ENCODE results near the gene C4orf54. TPM values are rescaled to one million over a fixed set of nuclear protein-coding genes. Genes with fewer than 3 reads are reported as not detected.

Gene C4orf54
- total RNA-seq, 2 experiments from 2014 or later: not detected

DNA sequence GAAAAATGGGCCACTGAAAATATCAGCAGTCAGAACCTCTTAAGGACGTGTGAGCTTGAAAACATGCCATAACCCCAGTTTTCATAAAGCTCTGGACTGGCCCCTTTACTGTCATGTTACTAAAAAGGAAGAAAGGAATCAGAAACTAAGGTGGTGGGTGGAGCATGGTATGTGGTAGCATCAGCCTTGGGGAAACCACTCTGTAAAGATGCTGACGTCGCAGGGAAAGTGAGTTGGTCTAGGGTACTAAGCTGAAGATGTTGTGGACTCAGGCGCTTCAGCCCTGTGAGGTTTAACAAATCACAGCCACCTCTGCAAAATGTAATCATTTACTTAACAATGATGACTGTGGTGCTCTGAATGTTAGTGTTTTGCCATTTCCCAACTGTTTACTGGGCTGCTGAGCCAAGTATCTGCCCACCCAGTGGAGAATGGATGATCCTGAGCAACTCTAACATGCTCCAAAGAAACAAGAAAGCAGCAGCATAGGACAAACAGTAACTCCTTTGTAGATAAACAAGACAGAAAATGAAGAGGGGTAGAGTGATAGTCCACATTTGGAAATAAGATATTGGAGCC is 33.4 kb downstream of the C4orf54 start:
- Histone ChIP-seq H3K4me1 (ENCODE audit: insufficient read depth, low read length, poor library complexity, severe bottlenecking) (no peaks in the 10 kb centered on the region), H3K4me3 (ENCODE audit: low read depth, low read length, poor library complexity, severe bottlenecking) (no peak overlapping the region), H3K9me2 (ENCODE audit: insufficient read depth, low read length) (no peaks in the 10 kb centered on the region), H3K79me2 (ENCODE audit: insufficient read depth, low read depth, low read length) (no peaks in the 10 kb centered on the region), H2AFZ (ENCODE audit: low read length) (no peak overlapping the region), H3K36me3 (ENCODE audit: insufficient read depth, low read length) (no peaks in the 10 kb centered on the region), H3K27ac (ENCODE audit: low read depth, low read length, poor library complexity, severe bottlenecking) (no peak overlapping the region), H3K4me2 (ENCODE audit: low read length) (no peak overlapping the region), H3K9me3 (ENCODE audit: low read length) (no peaks in the 10 kb centered on the region), H4K20me1 (ENCODE audit: insufficient read depth, low read length) (no peaks in the 10 kb centered on the region)
- no TSS peak for BruUV-seq (replicated peaks)
- DNase-seq (ENCODE audit: low spot score): no peak
- TF ChIP-seq, protein P1, sequence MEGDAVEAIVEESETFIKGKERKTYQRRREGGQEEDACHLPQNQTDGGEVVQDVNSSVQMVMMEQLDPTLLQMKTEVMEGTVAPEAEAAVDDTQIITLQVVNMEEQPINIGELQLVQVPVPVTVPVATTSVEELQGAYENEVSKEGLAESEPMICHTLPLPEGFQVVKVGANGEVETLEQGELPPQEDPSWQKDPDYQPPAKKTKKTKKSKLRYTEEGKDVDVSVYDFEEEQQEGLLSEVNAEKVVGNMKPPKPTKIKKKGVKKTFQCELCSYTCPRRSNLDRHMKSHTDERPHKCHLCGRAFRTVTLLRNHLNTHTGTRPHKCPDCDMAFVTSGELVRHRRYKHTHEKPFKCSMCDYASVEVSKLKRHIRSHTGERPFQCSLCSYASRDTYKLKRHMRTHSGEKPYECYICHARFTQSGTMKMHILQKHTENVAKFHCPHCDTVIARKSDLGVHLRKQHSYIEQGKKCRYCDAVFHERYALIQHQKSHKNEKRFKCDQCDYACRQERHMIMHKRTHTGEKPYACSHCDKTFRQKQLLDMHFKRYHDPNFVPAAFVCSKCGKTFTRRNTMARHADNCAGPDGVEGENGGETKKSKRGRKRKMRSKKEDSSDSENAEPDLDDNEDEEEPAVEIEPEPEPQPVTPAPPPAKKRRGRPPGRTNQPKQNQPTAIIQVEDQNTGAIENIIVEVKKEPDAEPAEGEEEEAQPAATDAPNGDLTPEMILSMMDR (conservative IDR thresholded peaks at IDR 0.05; ENCODE audit: low read length): no peak
- TF ChIP-seq EZH2phosphoT487 (IDR thresholded peaks at IDR 0.05; ENCODE audit: borderline replicate concordance, low read depth, low read length): no peak
- CTCF ChIA-PET (ENCODE audit: unreplicated experiment): no interaction called here
- intact Hi-C loops (cut with micrococcal nuclease; ENCODE audit: unreplicated experiment): no loop called here
- POLR2A ChIA-PET: interaction anchor here (1.2 kb wide), 1 partner anchor 9 kb away, joined by 3 read pairs; no protein-coding TSS in a partner anchor

DNA sequence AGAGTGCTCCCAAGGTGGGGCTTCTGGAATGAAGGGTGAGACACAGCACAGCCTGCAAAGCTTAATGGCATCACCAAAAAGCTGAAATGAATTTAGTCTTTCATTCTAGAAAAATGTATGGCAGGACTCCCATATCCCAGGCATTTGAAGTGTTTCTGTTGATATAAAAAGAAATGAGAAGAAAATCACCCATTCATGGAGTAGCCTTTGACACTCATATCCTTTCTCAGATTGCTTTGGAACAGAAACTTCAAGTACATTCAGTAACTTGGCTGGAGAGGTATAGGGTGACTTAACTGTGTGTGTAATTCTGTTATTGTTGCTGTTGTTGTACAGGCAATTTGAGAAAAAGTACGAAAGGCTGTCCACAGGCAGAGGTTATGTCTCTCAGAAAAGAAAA is 35.3 kb downstream of the C4orf54 start:
- intact Hi-C loops (cut with micrococcal nuclease; ENCODE audit: unreplicated experiment): no loop called here
- Histone ChIP-seq H3K27ac (ENCODE audit: low read depth, low read length, poor library complexity, severe bottlenecking) (no peak overlapping the region), H3K4me3 (ENCODE audit: low read depth, low read length, poor library complexity, severe bottlenecking) (no peak overlapping the region), H2AFZ (ENCODE audit: low read length) (no peak overlapping the region), H3K79me2 (ENCODE audit: insufficient read depth, low read depth, low read length) (no peaks in the 10 kb centered on the region), H4K20me1 (ENCODE audit: insufficient read depth, low read length) (no peaks in the 10 kb centered on the region), H3K4me2 (ENCODE audit: low read length) (no peak overlapping the region), H3K9me3 (ENCODE audit: low read length) (no peaks in the 10 kb centered on the region), H3K9me2 (ENCODE audit: insufficient read depth, low read length) (no peaks in the 10 kb centered on the region), H3K4me1 (ENCODE audit: insufficient read depth, low read length, poor library complexity, severe bottlenecking) (no peaks in the 10 kb centered on the region), H3K36me3 (ENCODE audit: insufficient read depth, low read length) (no peaks in the 10 kb centered on the region)
- ChIA-PET CTCF (ENCODE audit: unreplicated experiment) (no interaction called here), POLR2A (interaction anchor here (0.5 kb wide), 1 partner anchor 9 kb away, joined by 3 read pairs; no protein-coding TSS in a partner anchor)
- BruUV-seq (replicated peaks): no TSS peak
- TF ChIP-seq EZH2phosphoT487 (IDR thresholded peaks at IDR 0.05; ENCODE audit: borderline replicate concordance, low read depth, low read length): no peak
- DNase-seq (ENCODE audit: low spot score): no peak

DNA sequence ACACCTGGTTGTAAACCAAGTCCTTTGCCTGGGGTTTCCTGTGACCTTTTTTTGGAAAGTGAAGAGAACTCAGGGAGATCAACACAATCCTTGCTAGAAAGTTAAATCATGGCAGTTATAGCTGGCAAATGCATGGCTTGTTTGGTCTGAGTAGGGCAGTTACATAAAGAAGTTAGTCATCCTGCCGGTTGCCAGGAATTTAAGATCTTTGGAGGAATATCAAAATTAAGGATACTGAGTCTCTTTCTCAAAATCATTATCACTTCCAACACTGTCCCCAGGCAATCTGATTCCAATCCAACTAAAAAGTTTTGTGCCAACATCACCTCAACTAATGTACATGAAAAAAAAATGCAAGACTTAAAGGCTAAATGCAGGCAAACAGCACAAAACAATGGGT is 40.3 kb downstream of the C4orf54 start:
- Histone ChIP-seq H3K27ac (ENCODE audit: low read depth, low read length, poor library complexity, severe bottlenecking) (no peak overlapping the region), H3K9me2 (ENCODE audit: insufficient read depth, low read length) (no peaks in the 10 kb centered on the region), H4K20me1 (ENCODE audit: insufficient read depth, low read length) (no peaks in the 10 kb centered on the region), H3K79me2 (ENCODE audit: insufficient read depth, low read depth, low read length) (no peaks in the 10 kb centered on the region), H2AFZ (ENCODE audit: low read length) (no peak overlapping the region), H3K4me1 (ENCODE audit: insufficient read depth, low read length, poor library complexity, severe bottlenecking) (no peaks in the 10 kb centered on the region), H3K4me3 (ENCODE audit: low read depth, low read length, poor library complexity, severe bottlenecking) (no peak overlapping the region), H3K4me2 (ENCODE audit: low read length) (no peak overlapping the region), H3K9me3 (ENCODE audit: low read length) (no peaks in the 10 kb centered on the region), H3K36me3 (ENCODE audit: insufficient read depth, low read length) (no peaks in the 10 kb centered on the region)
- ChIA-PET POLR2A (interaction anchor here (0.6 kb wide), 1 partner anchor 305 kb away, joined by 3 read pairs; no protein-coding TSS in a partner anchor), CTCF (ENCODE audit: unreplicated experiment) (no interaction called here)
- TF ChIP-seq EZH2phosphoT487 (IDR thresholded peaks at IDR 0.05; ENCODE audit: borderline replicate concordance, low read depth, low read length): no peak
- TF ChIP-seq, protein P1 (conservative IDR thresholded peaks at IDR 0.05; ENCODE audit: low read length): no peak
- intact Hi-C loops (cut with micrococcal nuclease; ENCODE audit: unreplicated experiment): no loop called here
- no TSS peak for BruUV-seq (replicated peaks)
- DNase-seq (ENCODE audit: low spot score): no peak

Measured in OCI-LY7 (cell line).